ENCODE results near the gene SF3A1. TPM values are rescaled to one million over a fixed set of nuclear protein-coding genes. Genes with fewer than 3 reads are reported as not detected.

Gene SF3A1
- total and polyA plus RNA-seq, 4 donors: 15.8 to 157 (median 45.1) TPM

GRCh38 chr22:30371981-30372380, 15.3 kb upstream of the SF3A1 start:
- Histone ChIP-seq H3K4me3 (no peak overlapping the region), H3K4me1 (ENCODE audit: control insufficient read depth in 5 of 5, insufficient read depth in 5 of 5, low read length in 5 of 5) (peaks cover 0 to 2% (median 0%) of the 10 kb centered on the region in 5 donors), H3K27me3 (ENCODE audit: control insufficient read depth in 3 of 3, insufficient read depth in 3 of 3, low read length in 2 of 3) (no peaks in the 10 kb centered on the region), H3K36me3 (ENCODE audit: control insufficient read depth in 4 of 4, insufficient read depth in 4 of 4, low read length in 4 of 4) (peaks cover 0 to 8% (median 0%) of the 10 kb centered on the region in 4 donors), H3K9ac (ENCODE audit: insufficient read depth in 1 of 2, low read length in 2 of 2) (no peak overlapping the region), H3K27ac (ENCODE audit: low read depth in 1 of 2, low read length in 1 of 2) (no peak overlapping the region), H3K9me3 (ENCODE audit: control insufficient read depth in 4 of 4, insufficient read depth in 3 of 4, low read length in 3 of 4) (no peaks in the 10 kb centered on the region)
- WGBS, 2 donors: 90% methylated on average over 13 of the region's 13 CpGs
- no peak for DNase-seq
- no peak for ATAC-seq (ENCODE audit: insufficient read depth, low FRiP score)
- no peak for TF ChIP-seq CTCF (IDR thresholded peaks at IDR 0.05; ENCODE audit: control extremely low read depth, extremely low read depth)

- Histone ChIP-seq H3K4me3 (no peak overlapping the region), H3K27ac (ENCODE audit: low read depth in 1 of 2, low read length in 1 of 2) (no peak overlapping the region), H3K9me3 (ENCODE audit: control insufficient read depth in 4 of 4, insufficient read depth in 3 of 4, low read length in 3 of 4) (no peaks in the 10 kb centered on the region), H3K4me1 (ENCODE audit: control insufficient read depth in 5 of 5, insufficient read depth in 5 of 5, low read length in 5 of 5) (peaks cover 0 to 2% (median 0%) of the 10 kb centered on the region in 5 donors), H3K36me3 (ENCODE audit: control insufficient read depth in 4 of 4, insufficient read depth in 4 of 4, low read length in 4 of 4) (peaks cover 0 to 8% (median under 1%) of the 10 kb centered on the region in 4 donors), H3K27me3 (ENCODE audit: control insufficient read depth in 3 of 3, insufficient read depth in 3 of 3, low read length in 2 of 3) (no peaks in the 10 kb centered on the region), H3K9ac (ENCODE audit: insufficient read depth in 1 of 2, low read length in 2 of 2) (no peak overlapping the region)
- WGBS, 2 donors: 93% methylated on average over 9 of the region's 9 CpGs
- no peak for TF ChIP-seq CTCF (IDR thresholded peaks at IDR 0.05; ENCODE audit: control extremely low read depth, extremely low read depth)
- ATAC-seq (ENCODE audit: insufficient read depth, low FRiP score) (no peak), DNase-seq (no peak)
These were observed 14.6 kb upstream of the SF3A1 start for GRCh38 chr22:30371321-30371720.

GRCh38 chr22:30370641-30371230, 14.0 kb upstream of the SF3A1 start:
- Histone ChIP-seq H3K27ac (ENCODE audit: low read depth in 1 of 2, low read length in 1 of 2) (no peak overlapping the region), H3K4me3 (no peak overlapping the region), H3K27me3 (ENCODE audit: control insufficient read depth in 3 of 3, insufficient read depth in 3 of 3, low read length in 2 of 3) (no peaks in the 10 kb centered on the region), H3K9ac (ENCODE audit: insufficient read depth in 1 of 2, low read length in 2 of 2) (no peak overlapping the region), H3K9me3 (ENCODE audit: control insufficient read depth in 4 of 4, insufficient read depth in 3 of 4, low read length in 3 of 4) (no peaks in the 10 kb centered on the region), H3K36me3 (ENCODE audit: control insufficient read depth in 4 of 4, insufficient read depth in 4 of 4, low read length in 4 of 4) (peaks cover 0 to 7% (median 2%) of the 10 kb centered on the region in 4 donors), H3K4me1 (ENCODE audit: control insufficient read depth in 5 of 5, insufficient read depth in 5 of 5, low read length in 5 of 5) (peaks cover 0 to 2% (median 0%) of the 10 kb centered on the region in 5 donors)
- no peak for DNase-seq
- 91 to 94% methylated on average over 19 of the region's 19 CpGs for WGBS, 2 donors
- ATAC-seq (ENCODE audit: insufficient read depth, low FRiP score): no peak
- TF ChIP-seq CTCF (IDR thresholded peaks at IDR 0.05; ENCODE audit: control extremely low read depth, extremely low read depth): no peak

GRCh38 chr22:30368420-30368819, 11.7 kb upstream of the SF3A1 start:
- no peaks in the 10 kb centered on the region for H3K9me3 ChIP-seq (ENCODE audit: control insufficient read depth in 4 of 4, insufficient read depth in 3 of 4, low read length in 3 of 4)
- WGBS, 2 donors: 87 to 94% methylated on average over 9 of the region's 9 CpGs
- ATAC-seq (ENCODE audit: insufficient read depth, low FRiP score) (no peak), DNase-seq (no peak)
- no peak overlapping the region for H3K9ac ChIP-seq (ENCODE audit: insufficient read depth in 1 of 2, low read length in 2 of 2)
- H3K4me1 ChIP-seq (ENCODE audit: control insufficient read depth in 5 of 5, insufficient read depth in 5 of 5, low read length in 5 of 5): no peaks in the 10 kb centered on the region
- no peak overlapping the region for H3K27ac ChIP-seq (ENCODE audit: low read depth in 1 of 2, low read length in 1 of 2)
- H3K36me3 ChIP-seq (ENCODE audit: control insufficient read depth in 4 of 4, insufficient read depth in 4 of 4, low read length in 4 of 4): peaks cover 0 to 2% (median under 1%) of the 10 kb centered on the region in 4 donors
- H3K4me3 ChIP-seq: no peak overlapping the region
- no peaks in the 10 kb centered on the region for H3K27me3 ChIP-seq (ENCODE audit: control insufficient read depth in 3 of 3, insufficient read depth in 3 of 3, low read length in 2 of 3)
- TF ChIP-seq CTCF (IDR thresholded peaks at IDR 0.05; ENCODE audit: control extremely low read depth, extremely low read depth): no peak
